HEK293 (cell line): ENCODE results near the gene AEN.

Experiments
- CTCF ChIA-PET: fragments of 350-600 bp; formaldehyde crosslinking; extraction: SDS; loops from one replicate; lab custom pipeline; 2021; ENCODE audit warnings: antibody characterized with exemption; lab: Yijun Ruan, JAX
- POLR2A ChIA-PET: fragments of 300-600 bp; formaldehyde crosslinking; extraction: SDS; loops from one replicate; lab custom pipeline; 2020; ENCODE audit warnings: antibody characterized with exemption, inconsistent platforms; lab: Yijun Ruan, JAX
- H3K27ac ChIP-seq: fragments of 200-500 bp; sonication (Bioruptor generic); 2 replicates; pipeline ENCODE4 v1.5.1; 2014; ENCODE audit warnings: low read depth, low read length, control low read depth, inconsistent platforms; ENCODE audit errors: extremely low read depth
- H3K36me3 ChIP-seq, 2 experiments: fragments of 200-500 bp in 1 of 2; sonication (Bioruptor generic) in 1 of 2; 1 replicate in 1 of 2; 2 replicates in 1 of 2; pipeline ENCODE4 v1.5.1; 2014 to 2017; ENCODE audit warnings: inconsistent platforms in 2 of 2, low read length in 2 of 2; ENCODE audit not compliant: control insufficient read depth in 2 of 2, insufficient read depth in 1 of 2
- H3K4me1 ChIP-seq: fragments of 200-500 bp; sonication (Bioruptor generic); 2 replicates; pipeline ENCODE4 v1.5.1; 2014; ENCODE audit warnings: mild to moderate bottlenecking, low read length, inconsistent platforms; ENCODE audit not compliant: control insufficient read depth, insufficient read depth
- H3K4me3 ChIP-seq: 2 replicates; pipeline ENCODE4 v1.5.1; 2011; ENCODE audit warnings: low read depth, mild to moderate bottlenecking, control low read depth, low read length, moderate library complexity
- H3K9me3 ChIP-seq: fragments of 200-500 bp; sonication (Bioruptor generic); 2 replicates; pipeline ENCODE4 v1.5.1; 2014; ENCODE audit warnings: low read depth, low read length, inconsistent platforms; ENCODE audit not compliant: control insufficient read depth, insufficient read depth
- AEBP2 ChIP-seq: fragments of 450-650 bp; formaldehyde crosslinking; IDR thresholded peaks from 2 replicates; pipeline ENCODE4 v1.5.1; 2016; ENCODE audit warnings: missing biosample characterization, missing genetic modification characterization, borderline replicate concordance
- GFI1B ChIP-seq: fragments of 450-650 bp; formaldehyde crosslinking; IDR thresholded peaks from 2 replicates; pipeline ENCODE4 v1.5.1; 2016; ENCODE audit warnings: missing biosample characterization, missing genetic modification characterization
- PATZ1 ChIP-seq: fragments of 450-650 bp; formaldehyde crosslinking; IDR thresholded peaks from 2 replicates; pipeline ENCODE4 v1.5.1; 2016; ENCODE audit warnings: missing biosample characterization, missing genetic modification characterization
- PRDM10 ChIP-seq: fragments of 450-650 bp; formaldehyde crosslinking; IDR thresholded peaks from 2 replicates; pipeline ENCODE4 v1.5.1; 2016; ENCODE audit warnings: missing biosample characterization, missing genetic modification characterization
- RBAK ChIP-seq: fragments of 450-650 bp; formaldehyde crosslinking; IDR thresholded peaks from 2 replicates; pipeline ENCODE4 v1.5.1; 2016; ENCODE audit warnings: missing biosample characterization, missing genetic modification characterization
- SP3 ChIP-seq: fragments of 450-650 bp; formaldehyde crosslinking; IDR thresholded peaks from 2 replicates; pipeline ENCODE4 v1.5.1; 2016; ENCODE audit warnings: missing biosample characterization, missing genetic modification characterization
- ZFP69B ChIP-seq: fragments of 450-650 bp; formaldehyde crosslinking; IDR thresholded peaks from 2 replicates; pipeline ENCODE4 v1.5.1; 2016; ENCODE audit warnings: missing biosample characterization, missing genetic modification characterization
- ZNF157 ChIP-seq: fragments of 450-650 bp; formaldehyde crosslinking; IDR thresholded peaks from 2 replicates; pipeline ENCODE4 v1.5.1; 2016; ENCODE audit warnings: missing biosample characterization, missing genetic modification characterization
- ZNF211 ChIP-seq: fragments of 450-650 bp; formaldehyde crosslinking; IDR thresholded peaks from 2 replicates; pipeline ENCODE4 v1.5.1; 2016; ENCODE audit warnings: low read depth, missing biosample characterization, missing genetic modification characterization
- ZNF280D ChIP-seq: fragments of 450-650 bp; formaldehyde crosslinking; IDR thresholded peaks from 2 replicates; pipeline ENCODE4 v1.5.1; 2016; ENCODE audit warnings: missing biosample characterization, missing genetic modification characterization
- ZNF341 ChIP-seq: fragments of 450-650 bp; formaldehyde crosslinking; IDR thresholded peaks from 2 replicates; pipeline ENCODE4; 2016; ENCODE audit warnings: low read depth, missing biosample characterization, missing genetic modification characterization
- ZNF623 ChIP-seq: fragments of 450-650 bp; formaldehyde crosslinking; IDR thresholded peaks from 2 replicates; pipeline ENCODE4 v1.5.1; 2016; ENCODE audit warnings: missing biosample characterization, missing genetic modification characterization
- ZNF629 ChIP-seq: fragments of 450-650 bp; formaldehyde crosslinking; IDR thresholded peaks from 2 replicates; pipeline ENCODE4 v1.5.1; 2017; ENCODE audit warnings: missing biosample characterization, missing genetic modification characterization
- TF ChIP-seq, protein P1 (sequence below): fragments of 450-650 bp; formaldehyde crosslinking; IDR thresholded peaks from 2 replicates; pipeline ENCODE4 v1.5.1; 2016; ENCODE audit warnings: missing biosample characterization, missing genetic modification characterization, low read depth
- TF ChIP-seq, protein P2 (sequence below): fragments of 450-650 bp; formaldehyde crosslinking; IDR thresholded peaks from 2 replicates; pipeline ENCODE4 v1.5.1; 2016; ENCODE audit warnings: missing biosample characterization, missing genetic modification characterization

The AEN gene

GRCh38 chr15:88604381-88605188 is 16.6 kb upstream of the AEN start (continued):
- peak; percentile 70 for TF ChIP-seq PRDM10 (tag by site-specific recombination)
- TF ChIP-seq ZNF629 (tag by site-specific recombination), result peak; percentile 78
- TF ChIP-seq SP3 (tag by site-specific recombination), result no peak
- TF ChIP-seq, protein P1, sequence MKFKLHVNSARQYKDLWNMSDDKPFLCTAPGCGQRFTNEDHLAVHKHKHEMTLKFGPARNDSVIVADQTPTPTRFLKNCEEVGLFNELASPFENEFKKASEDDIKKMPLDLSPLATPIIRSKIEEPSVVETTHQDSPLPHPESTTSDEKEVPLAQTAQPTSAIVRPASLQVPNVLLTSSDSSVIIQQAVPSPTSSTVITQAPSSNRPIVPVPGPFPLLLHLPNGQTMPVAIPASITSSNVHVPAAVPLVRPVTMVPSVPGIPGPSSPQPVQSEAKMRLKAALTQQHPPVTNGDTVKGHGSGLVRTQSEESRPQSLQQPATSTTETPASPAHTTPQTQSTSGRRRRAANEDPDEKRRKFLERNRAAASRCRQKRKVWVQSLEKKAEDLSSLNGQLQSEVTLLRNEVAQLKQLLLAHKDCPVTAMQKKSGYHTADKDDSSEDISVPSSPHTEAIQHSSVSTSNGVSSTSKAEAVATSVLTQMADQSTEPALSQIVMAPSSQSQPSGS (tag by site-specific recombination), result peak; percentile 97
- no peak for TF ChIP-seq ZNF157 (tag by site-specific recombination)
- peak; percentile 9; the same call in 1 of the 2 replicates for TF ChIP-seq ZNF623
- TF ChIP-seq ZNF341 (tag by site-specific recombination), result peak; percentile 56; the same call in 1 of the 2 replicates
- no peak for TF ChIP-seq GFI1B (tag by site-specific recombination)
- TF ChIP-seq, protein P2, sequence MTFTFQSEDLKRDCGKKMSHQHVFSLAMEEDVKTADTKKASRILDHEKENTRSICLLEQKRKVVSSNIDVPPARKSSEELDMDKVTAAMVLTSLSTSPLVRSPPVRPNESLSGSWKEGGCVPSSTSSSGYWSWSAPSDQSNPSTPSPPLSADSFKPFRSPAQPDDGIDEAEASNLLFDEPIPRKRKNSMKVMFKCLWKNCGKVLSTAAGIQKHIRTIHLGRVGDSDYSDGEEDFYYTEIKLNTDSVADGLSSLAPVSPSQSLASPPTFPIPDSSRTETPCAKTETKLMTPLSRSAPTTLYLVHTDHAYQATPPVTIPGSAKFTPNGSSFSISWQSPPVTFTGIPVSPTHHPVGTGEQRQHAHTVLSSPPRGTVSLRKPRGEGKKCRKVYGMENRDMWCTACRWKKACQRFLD (tag by site-specific recombination), result no peak

GRCh38 chr15:88605189-88606069 is 15.7 kb upstream of the AEN start:
- POLR2A ChIA-PET, result interaction anchor here (1.7 kb wide), 1 partner anchor 138 kb away, joined by 6 read pairs; the partner anchor contains the start of genes MRPL46 and MRPS11
- CTCF ChIA-PET, result interaction anchor here (1.0 kb wide), 1 partner anchor 10 kb away, joined by 4 read pairs; no protein-coding TSS in a partner anchor
- H3K4me3 ChIP-seq, result peak overlapping the region; percentile 12
- no peak for TF ChIP-seq RBAK (tag by site-specific recombination)
- TF ChIP-seq ZNF211, result no peak
- no peak for TF ChIP-seq AEBP2
- no peak for TF ChIP-seq ZFP69B
- TF ChIP-seq ZNF280D, result no peak
- peak; percentile 18; the same call in 1 of the 2 replicates for TF ChIP-seq PRDM10 (tag by site-specific recombination)
- no peak for TF ChIP-seq PATZ1 (tag by site-specific recombination)

More at GRCh38 chr15:88605189-88606069, 15.7 kb upstream of the AEN start:
- Histone ChIP-seq H3K9me3 (no peaks in the 10 kb centered on the region), H3K4me1 (peaks cover 18% of the 10 kb centered on the region), H3K36me3 (no peaks in the 10 kb centered on the region), H3K27ac (no peak overlapping the region)
